Left lung (tissue), 10 donors: ENCODE data around the gene ZNF454. TPM values are rescaled to one million over a fixed set of nuclear protein-coding genes. Genes with fewer than 3 reads are reported as not detected.

Experiments used
- ATAC-seq: fragments of 200-7000 bp; cut with Tn5 transposase; one replicate; pipeline ENCODE4 v1.9.1; 2020; ENCODE audit warnings: moderate library complexity
- DNase-seq, 4 donors: peaks; one replicate each; pipeline ENCODE4 v3.0.0-alpha.2; 2013 to 2020
- H3K27ac ChIP-seq, 2 donors: fragments of 200-600 bp; sonication (generic) in 1 of 2; one replicate each; pipeline versions ENCODE4 v1.5.0 to v1.8.0; 2020 to 2021
- H3K27me3 ChIP-seq, 2 donors: fragments of 200-600 bp; sonication (generic) in 1 of 2; one replicate each; pipeline versions ENCODE4 v1.5.0 to v1.8.0; 2020 to 2021
- H3K36me3 ChIP-seq, 2 donors: fragments of 200-600 bp; sonication (generic) in 1 of 2; one replicate each; pipeline versions ENCODE4 v1.5.0 to v1.8.0; 2020 to 2021
- H3K4me1 ChIP-seq, 2 donors: fragments of 200-600 bp; one replicate each; pipeline ENCODE4 v1.8.0; 2021
- H3K4me3 ChIP-seq, 2 donors: fragments of 200-600 bp; sonication (generic) in 1 of 2; one replicate each; pipeline versions ENCODE4 v1.5.0 to v1.8.0; 2020 to 2021; ENCODE audit warnings: mild to moderate bottlenecking in 1 of 2
- H3K9me3 ChIP-seq, 2 donors: fragments of 200-600 bp; sonication (generic) in 1 of 2; one replicate each; pipeline versions ENCODE4 v1.5.0 to v1.8.0; 2020 to 2021
- CTCF ChIP-seq, 2 donors: fragments of 200-600 bp; sonication (generic) in 1 of 2; IDR thresholded peaks; one replicate each; pipeline versions ENCODE4 v1.5.0 to v1.8.0; 2021; ENCODE audit warnings: antibody characterized with exemption in 2 of 2
- intact Hi-C, 2 donors: fragments of 100-400 bp; cut with DNase I; formaldehyde crosslinking; loops; one replicate each; pipeline versions ENCODE4 v1.11.2 to v1.14.2; 2022
- polyA plus RNA-seq, 6 donors: library from polyadenylated mRNA; unstranded; fragments of 120-200 nt; gene quantifications; one replicate each; pipeline ENCODE4 v1.2.1, GENCODE V29; 2013; ENCODE audit not compliant: insufficient read length in 6 of 6
- total RNA-seq, 2 donors: library from RNA; stranded (reverse); fragmentation: NEBNext Ultra II Directional; extraction: Animal tissue kit (Norgen Biotek cat#: 25700); gene quantifications; one replicate each; pipeline ENCODE4 v1.2.1, GENCODE V29; 2021
- donor health status: DM: no; HTN: yes; CAD: no.
- donor health status: DM: no; HTN: no; CAD: no.

Gene ZNF454
- total and polyA plus RNA-seq, 8 donors = 3.4 to 11.0 (median 9.2) TPM

DNA sequence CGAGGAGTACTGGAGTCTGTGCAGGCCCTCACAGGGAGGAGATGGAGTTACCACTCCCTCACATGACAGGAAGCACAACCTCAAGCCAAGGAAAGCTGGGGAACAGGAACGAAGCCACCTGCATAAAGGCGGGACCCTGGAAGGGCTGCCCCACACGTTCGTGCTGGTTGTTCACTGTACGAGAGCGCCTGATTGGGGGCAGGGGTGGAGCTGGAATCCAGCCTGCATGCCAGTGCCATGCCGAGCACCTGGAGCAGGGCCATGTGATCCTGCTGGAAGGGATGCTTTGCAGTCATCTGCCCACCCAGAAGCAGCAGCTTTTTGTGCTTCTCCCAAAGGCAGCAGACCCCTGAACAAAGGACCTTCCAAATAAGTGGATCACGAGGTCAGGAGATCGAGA is 42.7 kb downstream of the ZNF454 start:
- H3K27me3 ChIP-seq = no peaks in the 10 kb centered on the region
- DNase-seq (peak in 1 of 4 donors; percentile 52), ATAC-seq (no peak)
- no peak overlapping the region for H3K4me3 ChIP-seq
- peaks cover 0 to 7% of the 10 kb centered on the region in 2 donors for H3K36me3 ChIP-seq
- H3K4me1 ChIP-seq = no peaks in the 10 kb centered on the region
- peaks cover 0 to 96% of the 10 kb centered on the region in 2 donors for H3K9me3 ChIP-seq
- no peak overlapping the region for H3K27ac ChIP-seq
- no peak for TF ChIP-seq CTCF (IDR thresholded peaks at IDR 0.05)
- intact Hi-C loops = no loop called here

GRCh38 chr5:178984145-178985072 is 43.4 kb downstream of the ZNF454 start:
- TF ChIP-seq CTCF (IDR thresholded peaks at IDR 0.05) = no peak
- intact Hi-C loops = no loop called here
- Histone ChIP-seq H3K4me1 (no peaks in the 10 kb centered on the region), H3K36me3 (peaks cover 0 to under 1% of the 10 kb centered on the region in 2 donors), H3K27ac (no peak overlapping the region), H3K9me3 (peaks cover 0 to 96% of the 10 kb centered on the region in 2 donors), H3K4me3 (no peak overlapping the region), H3K27me3 (no peaks in the 10 kb centered on the region)
- DNase-seq = peak in 1 of 4 donors; percentile 53
- ATAC-seq = no peak

- DNase-seq = peak in 1 of 4 donors; percentile 72
- H3K27me3 ChIP-seq = peaks cover 0 to 5% of the 10 kb centered on the region in 2 donors
- no peak overlapping the region for H3K27ac ChIP-seq
- H3K4me3 ChIP-seq = no peak overlapping the region
- no peaks in the 10 kb centered on the region for H3K36me3 ChIP-seq
- no peaks in the 10 kb centered on the region for H3K4me1 ChIP-seq
- TF ChIP-seq CTCF (IDR thresholded peaks at IDR 0.05) = no peak
- intact Hi-C loops = no loop called here
- H3K9me3 ChIP-seq = peaks cover 4 to 96% of the 10 kb centered on the region in 2 donors
- ATAC-seq = no peak
Observed at GRCh38 chr5:178986326-178986960, 45.4 kb downstream of the ZNF454 start.

- H3K36me3 ChIP-seq = no peaks in the 10 kb centered on the region
- DNase-seq = peak in 1 of 4 donors; percentile 71
- intact Hi-C loops = no loop called here
- H3K4me1 ChIP-seq = no peaks in the 10 kb centered on the region
- peaks cover 4 to 74% of the 10 kb centered on the region in 2 donors for H3K9me3 ChIP-seq
- peaks cover 0 to 23% of the 10 kb centered on the region in 2 donors for H3K27me3 ChIP-seq
- no peak for TF ChIP-seq CTCF (IDR thresholded peaks at IDR 0.05)
- no peak overlapping the region for H3K4me3 ChIP-seq
- no peak overlapping the region for H3K27ac ChIP-seq
- ATAC-seq = no peak
Observed at GRCh38 chr5:178988436-178989220, 47.6 kb downstream of the ZNF454 start.
